GM12865 (cell line): Measurements from ENCODE around the gene SERPINB8.
"Not testable (repeated sequence)": the region's sequence is repeated elsewhere in the genome, so short reads cannot be mapped to it uniquely, and the experiment has no call there.

Experiments
- DNase-seq: peaks from one replicate; pipeline ENCODE4 v3.0.0; 2010; ENCODE audit warnings: low read depth
- H3K4me3 ChIP-seq: 2 replicates; pipeline ENCODE4 v1.5.1; 2011; ENCODE audit warnings: mild to moderate bottlenecking, low read depth, low read length, control low read depth
- CTCF ChIP-seq: IDR thresholded peaks from 2 replicates; pipeline ENCODE4 v1.5.1; 2011; ENCODE audit warnings: low read length, control low read depth, low read depth, inconsistent platforms; ENCODE audit not compliant: insufficient read depth; ENCODE audit errors: missing control alignments

The SERPINB8 gene

DNA sequence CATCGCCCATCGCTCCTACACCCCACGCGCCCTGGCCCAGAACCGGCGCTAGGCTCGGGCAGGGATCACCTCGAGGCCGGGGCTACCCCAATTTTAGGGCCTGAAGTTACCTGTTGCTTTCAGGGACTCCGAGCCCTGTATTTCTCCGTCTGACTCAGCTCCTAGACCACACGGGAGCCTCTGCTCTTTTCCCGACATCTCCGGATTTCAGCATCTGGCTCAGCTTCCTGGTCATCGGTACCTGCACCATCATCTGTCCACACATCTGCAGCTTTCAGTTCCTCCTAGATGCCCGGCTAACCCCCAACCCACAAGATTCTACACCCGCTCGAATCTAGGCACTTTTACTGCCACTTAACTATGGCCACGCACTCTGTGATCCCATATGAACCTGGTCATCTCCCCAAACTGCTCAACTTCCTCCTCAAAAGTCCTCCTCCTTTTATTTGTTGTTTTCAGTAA lies 32.9 kb upstream of the SERPINB8 start:
- peak; percentile 63 for DNase-seq
- no peak for TF ChIP-seq CTCF
- peak overlapping the region; percentile 82 for H3K4me3 ChIP-seq

DNA sequence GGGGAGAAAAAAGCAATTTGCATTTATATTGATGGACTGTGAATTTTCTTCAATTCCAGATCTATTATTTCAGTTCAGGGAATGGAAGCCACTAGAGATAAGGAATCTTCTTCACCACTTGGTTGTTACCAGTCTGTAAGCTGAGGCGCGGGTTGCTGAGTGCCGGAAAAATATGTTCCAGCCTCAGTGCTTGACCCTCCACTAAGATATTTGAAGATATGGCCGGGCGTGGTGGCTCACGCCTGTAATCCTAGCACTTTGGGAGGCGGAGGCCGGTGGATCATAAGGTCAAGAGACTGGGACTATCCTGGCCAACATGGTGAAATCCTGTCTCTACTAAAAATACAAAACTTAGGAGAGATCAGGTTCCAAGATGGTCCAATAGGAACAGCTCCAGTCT lies 29.9 kb upstream of the SERPINB8 start:
- no peak overlapping the region for H3K4me3 ChIP-seq
- no peak for TF ChIP-seq CTCF
- DNase-seq: no peak

GRCh38 chr18:63940543-63941050 lies 29.3 kb upstream of the SERPINB8 start:
- H3K4me3 ChIP-seq, DNase-seq: not testable (repeated sequence)

DNA sequence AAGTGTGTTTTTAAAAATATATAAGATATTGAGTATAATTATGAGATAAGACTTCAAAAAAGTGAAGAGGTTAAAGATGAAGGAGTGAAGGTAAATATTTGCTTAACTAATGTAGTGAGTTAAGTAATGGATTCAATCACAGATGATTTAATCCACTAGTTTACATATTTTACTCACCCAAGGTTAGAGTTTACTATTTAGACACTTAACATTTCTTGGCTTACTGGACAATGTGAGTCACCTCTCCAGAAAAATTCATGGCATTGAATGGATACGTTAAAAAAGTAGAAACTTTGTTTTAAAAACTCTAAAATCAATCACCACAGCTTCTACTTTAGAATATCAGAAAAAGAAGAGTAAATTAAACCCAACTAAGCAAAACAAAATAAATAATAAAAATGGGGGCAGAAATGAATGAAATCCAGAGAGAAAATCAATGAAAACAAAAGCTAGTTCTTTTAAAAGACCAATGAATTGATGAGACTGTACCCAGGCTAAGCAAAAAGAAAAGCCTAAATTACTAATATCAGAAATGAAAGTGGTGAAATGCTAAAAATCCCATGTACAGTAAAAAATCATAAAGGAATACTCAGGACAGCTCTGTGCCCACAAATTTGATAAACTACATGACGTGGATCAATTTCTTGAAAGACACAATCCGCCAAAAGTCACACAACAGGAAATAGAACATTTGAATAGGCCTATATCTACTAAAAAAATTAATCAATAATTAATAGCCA lies 22.7 kb upstream of the SERPINB8 start:
- no peak overlapping the region for H3K4me3 ChIP-seq
- TF ChIP-seq CTCF: no peak
- DNase-seq: no peak

- peak; percentile 57 for TF ChIP-seq CTCF
- H3K4me3 ChIP-seq: peak within 1 kb of the TSS; percentile 96
- DNase-seq: peak; percentile 91
These were observed 20.7 kb upstream of the SERPINB8 start, which contains the start of gene HMSD for GRCh38 chr18:63949068-63949737. Gene HMSD (plus strand): TSS chr18:63949301. CDS start chr18:63953456, 4,155 bp downstream.

GRCh38 chr18:63951302-63951705 lies 18.6 kb upstream of the SERPINB8 start:
- H3K4me3 ChIP-seq: peak overlapping the region; percentile 96
- TF ChIP-seq CTCF: peak; percentile 42

DNA sequence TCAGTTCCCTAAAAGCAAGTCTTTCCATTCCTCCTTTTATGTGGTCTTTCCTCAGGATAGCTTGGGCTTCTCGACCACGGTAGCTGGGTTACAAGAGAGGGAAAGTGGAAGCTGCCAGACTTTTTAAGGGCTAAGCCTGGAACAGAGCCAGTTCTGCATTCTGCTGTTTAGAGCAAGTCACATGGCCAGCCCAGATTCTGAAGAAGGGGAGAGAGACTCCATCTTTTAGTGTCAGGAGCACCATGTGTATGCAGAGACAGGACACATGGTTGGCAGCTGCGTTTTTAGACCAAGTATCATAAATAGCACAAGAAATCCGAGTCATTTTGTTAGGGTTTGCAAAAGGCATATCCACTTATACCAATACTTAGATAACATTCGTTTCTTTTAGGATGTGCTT lies 16.1 kb upstream of the SERPINB8 start:
- DNase-seq: no peak
- H3K4me3 ChIP-seq: no peak overlapping the region
- TF ChIP-seq CTCF: no peak

More at GRCh38 chr18:63951302-63951705, 18.6 kb upstream of the SERPINB8 start:
- DNase-seq: peak; percentile 73
